Brain microvascular endothelial cell (primary cell): ENCODE data around the gene ADSS2.
"Not testable (repeated sequence)": the region's sequence is repeated elsewhere in the genome, so short reads cannot be mapped to it uniquely, and the experiment has no call there.

Source experiments
- DNase-seq: peaks from one replicate; pipeline ENCODE4 v3.0.0-alpha.2; 2020
- H3K27ac ChIP-seq: fragments of 250-450 bp; sonication (Bioruptor Pico); 2 replicates; pipeline ENCODE4 v1.5.1; 2020; ENCODE audit warnings: mild to moderate bottlenecking, moderate library complexity
- H3K27me3 ChIP-seq: fragments of 250-450 bp; sonication (Bioruptor Pico); replicated peaks from 2 replicates; pipeline ENCODE4 v1.5.1; 2020; ENCODE audit warnings: mild to moderate bottlenecking
- H3K36me3 ChIP-seq: fragments of 250-450 bp; sonication (Bioruptor Pico); replicated peaks from 2 replicates; pipeline ENCODE4 v1.5.1; 2020; ENCODE audit warnings: mild to moderate bottlenecking
- H3K4me3 ChIP-seq: 2 replicates; pipeline ENCODE4 v1.5.1; 2011; ENCODE audit warnings: low read depth, mild to moderate bottlenecking, control low read depth, low read length, moderate library complexity
- in situ Hi-C: cut with HindIII; loops from 2 replicates; pipeline ENCODE4 v1.10.0; 2017; ENCODE audit warnings: low sequenced_read_pairs, low pct_ligation_motif_present
- TF ChIP-seq, protein P1 (sequence below): IDR thresholded peaks from 2 replicates; pipeline ENCODE4 v1.5.1; 2011; ENCODE audit warnings: low read depth, mild to moderate bottlenecking, moderate library complexity, low read length, control low read depth, inconsistent platforms; ENCODE audit errors: missing control alignments

ADSS2 gene

DNA sequence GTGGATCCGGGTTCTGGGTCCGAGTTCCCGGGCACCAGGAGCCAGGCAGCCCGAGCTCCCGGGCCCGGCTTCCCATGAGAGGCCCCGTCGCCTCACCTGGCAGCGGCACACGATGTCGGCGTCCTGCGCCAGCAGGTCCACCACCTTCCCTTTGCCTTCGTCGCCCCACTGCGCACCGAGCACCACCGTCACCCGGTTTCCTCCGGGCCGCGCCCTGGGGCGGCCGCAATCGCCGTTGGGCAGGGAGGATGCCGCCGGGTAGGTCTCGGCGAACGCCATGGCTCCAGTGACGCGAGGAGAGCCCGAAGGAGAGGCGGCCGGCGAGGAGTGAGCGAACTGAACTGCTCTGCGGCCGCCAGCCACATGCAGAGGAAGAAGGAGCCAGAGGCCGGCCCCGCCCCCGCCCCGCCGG is at the start of gene ADSS2:
TSS of gene ADSS2 (minus strand) at position 371 of the 412 bp plus-strand sequence. CDS start at position 279, 92 bp downstream.
- peak within 1 kb of the TSS; percentile 91 for H3K4me3 ChIP-seq
- TF ChIP-seq, protein P1, sequence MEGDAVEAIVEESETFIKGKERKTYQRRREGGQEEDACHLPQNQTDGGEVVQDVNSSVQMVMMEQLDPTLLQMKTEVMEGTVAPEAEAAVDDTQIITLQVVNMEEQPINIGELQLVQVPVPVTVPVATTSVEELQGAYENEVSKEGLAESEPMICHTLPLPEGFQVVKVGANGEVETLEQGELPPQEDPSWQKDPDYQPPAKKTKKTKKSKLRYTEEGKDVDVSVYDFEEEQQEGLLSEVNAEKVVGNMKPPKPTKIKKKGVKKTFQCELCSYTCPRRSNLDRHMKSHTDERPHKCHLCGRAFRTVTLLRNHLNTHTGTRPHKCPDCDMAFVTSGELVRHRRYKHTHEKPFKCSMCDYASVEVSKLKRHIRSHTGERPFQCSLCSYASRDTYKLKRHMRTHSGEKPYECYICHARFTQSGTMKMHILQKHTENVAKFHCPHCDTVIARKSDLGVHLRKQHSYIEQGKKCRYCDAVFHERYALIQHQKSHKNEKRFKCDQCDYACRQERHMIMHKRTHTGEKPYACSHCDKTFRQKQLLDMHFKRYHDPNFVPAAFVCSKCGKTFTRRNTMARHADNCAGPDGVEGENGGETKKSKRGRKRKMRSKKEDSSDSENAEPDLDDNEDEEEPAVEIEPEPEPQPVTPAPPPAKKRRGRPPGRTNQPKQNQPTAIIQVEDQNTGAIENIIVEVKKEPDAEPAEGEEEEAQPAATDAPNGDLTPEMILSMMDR: no peak
- H3K36me3 ChIP-seq: no peaks in the 10 kb centered on the region
- H3K27ac ChIP-seq: peak within 1 kb of the TSS; percentile 86
- in situ Hi-C loops: no loop called here
- no peaks in the 10 kb centered on the region for H3K27me3 ChIP-seq
- DNase-seq: no peak

- not testable (repeated sequence) for DNase-seq, H3K4me3 ChIP-seq, H3K27ac ChIP-seq
Observed at GRCh38 chr1:244500515-244500914, 48.8 kb upstream of the ADSS2 start.

GRCh38 chr1:244499484-244499883 is 47.8 kb upstream of the ADSS2 start:
- in situ Hi-C loops: not testable (repeated sequence)

More at GRCh38 chr1:244500515-244500914, 48.8 kb upstream of the ADSS2 start:
- H3K27me3 ChIP-seq, H3K36me3 ChIP-seq, in situ Hi-C loops: not testable (repeated sequence)

GRCh38 chr1:244497805-244498204 is 46.1 kb upstream of the ADSS2 start:
- Histone ChIP-seq H3K27me3 (no peaks in the 10 kb centered on the region), H3K36me3 (no peaks in the 10 kb centered on the region), H3K27ac (no peak overlapping the region), H3K4me3 (no peak overlapping the region)
- TF ChIP-seq, protein P1: no peak
- no peak for DNase-seq
- in situ Hi-C loops: no loop called here

More at GRCh38 chr1:244499484-244499883, 47.8 kb upstream of the ADSS2 start:
- H3K27ac ChIP-seq, H3K36me3 ChIP-seq, H3K27me3 ChIP-seq, DNase-seq, H3K4me3 ChIP-seq: not testable (repeated sequence)

- in situ Hi-C loops: no loop called here
- no peak for DNase-seq
- Histone ChIP-seq H3K4me3 (no peak overlapping the region), H3K27me3 (no peaks in the 10 kb centered on the region), H3K36me3 (no peaks in the 10 kb centered on the region), H3K27ac (no peak overlapping the region)
- TF ChIP-seq, protein P1: no peak
Observed at GRCh38 chr1:244496186-244496585, 44.5 kb upstream of the ADSS2 start.

- TF ChIP-seq, protein P1: no peak
- Histone ChIP-seq H3K27me3 (no peaks in the 10 kb centered on the region), H3K27ac (no peak overlapping the region), H3K4me3 (no peak overlapping the region), H3K36me3 (no peaks in the 10 kb centered on the region)
- in situ Hi-C loops: no loop called here
- DNase-seq: no peak
Observed at GRCh38 chr1:244494653-244495052, 42.9 kb upstream of the ADSS2 start.

- H3K36me3 ChIP-seq, in situ Hi-C loops, H3K27me3 ChIP-seq, DNase-seq, H3K27ac ChIP-seq, H3K4me3 ChIP-seq: not testable (repeated sequence)
Observed at GRCh38 chr1:244484971-244485370, 33.3 kb upstream of the ADSS2 start.
